NCI-H748 treated with DMSO at 0.1 percent for 48 hours (cell line): ENCODE results near the gene PLA2G15.

Experiments
- DNase-seq: peaks from one replicate; lab custom pipeline; 2025; lab: John Stamatoyannopoulos, UW

Gene PLA2G15

GRCh38 chr16:68298907-68299561 lies 53.9 kb downstream of the PLA2G15 start:
- DNase-seq: no peak

GRCh38 chr16:68299571-68300453 lies 54.6 kb downstream of the PLA2G15 start:
- DNase-seq: no peak

GRCh38 chr16:68300734-68301459 lies 55.7 kb downstream of the PLA2G15 start:
- no peak for DNase-seq

- DNase-seq: no peak
Measured at GRCh38 chr16:68306633-68307032, 61.5 kb downstream of the PLA2G15 start.

- DNase-seq: no peak
Measured at GRCh38 chr16:68309799-68310198, 64.6 kb downstream of the PLA2G15 start.

- peak; percentile 46 for DNase-seq
Measured at GRCh38 chr16:68310437-68310773, 65.2 kb downstream of the PLA2G15 start.
